Measurements from ENCODE around the gene RBKS. TPM values are rescaled to one million over a fixed set of nuclear protein-coding genes. Genes with fewer than 3 reads are reported as not detected.

Gene RBKS
- total and polyA plus RNA-seq, 5 donors from 2014 or later = 3.7 to 25.3 (median 4.0) TPM

GRCh38 chr2:27736031-27736889 is 153.9 kb downstream of the RBKS start:
- ATAC-seq (ENCODE audit: low read depth in 2 of 2) = no peak

GRCh38 chr2:27735263-27735904 is 154.8 kb downstream of the RBKS start:
- Mint-ChIP-seq H3K36me3 (no peaks in the 10 kb centered on the region), H3K4me3 (peak overlapping the region; percentile 55 to 86 (median 69)), H3K4me1 (peaks cover 0 to 14% (median 7%) of the 10 kb centered on the region in 4 donors), H3K27me3 (no peaks in the 10 kb centered on the region), H3K27ac (peak overlapping the region in 2 of 3 donors; percentile 31 to 86), H3K9me3 (peaks cover 0 to 1% (median 0%) of the 10 kb centered on the region in 7 donors)
- Histone ChIP-seq H3K27me3 (ENCODE audit: control insufficient read depth, insufficient read depth, low read length) (no peaks in the 10 kb centered on the region), H3K9me3 (ENCODE audit: control insufficient read depth in 2 of 2, low read length in 2 of 2) (no peaks in the 10 kb centered on the region), H3K4me1 (ENCODE audit: control insufficient read depth, insufficient read depth, low read length, poor library complexity, severe bottlenecking) (peaks cover 11% of the 10 kb centered on the region), H3K4me3 (ENCODE audit: low read depth, low read length) (peak overlapping the region; percentile 41), H3K36me3 (ENCODE audit: control insufficient read depth, insufficient read depth, low read length) (no peaks in the 10 kb centered on the region), H3K27ac (ENCODE audit: insufficient read depth, low read length, poor library complexity, severe bottlenecking) (no peak overlapping the region)
- peak; percentile 10 to 56 (median 27) for DNase-seq
- peak; percentile 74 to 79 for ATAC-seq (ENCODE audit: low read depth in 2 of 2)

More at GRCh38 chr2:27736031-27736889, 153.9 kb downstream of the RBKS start:
- no peaks in the 10 kb centered on the region for H3K36me3 Mint-ChIP-seq
- peaks cover 0 to 14% (median 7%) of the 10 kb centered on the region in 4 donors for H3K4me1 Mint-ChIP-seq
- H3K4me3 ChIP-seq (ENCODE audit: low read depth, low read length) = peak overlapping the region; percentile 41
- H3K9me3 Mint-ChIP-seq = peaks cover 0 to 1% (median 0%) of the 10 kb centered on the region in 7 donors
- no peak for DNase-seq
- peak overlapping the region; percentile 22 to 72 (median 58) for H3K4me3 Mint-ChIP-seq
- H3K27ac Mint-ChIP-seq = peak overlapping the region in 2 of 3 donors; percentile 18 to 70
- no peak overlapping the region for H3K27ac ChIP-seq (ENCODE audit: insufficient read depth, low read length, poor library complexity, severe bottlenecking)
- peaks cover 11% of the 10 kb centered on the region for H3K4me1 ChIP-seq (ENCODE audit: control insufficient read depth, insufficient read depth, low read length, poor library complexity, severe bottlenecking)
- no peaks in the 10 kb centered on the region for H3K9me3 ChIP-seq (ENCODE audit: control insufficient read depth in 2 of 2, low read length in 2 of 2)
- H3K36me3 ChIP-seq (ENCODE audit: control insufficient read depth, insufficient read depth, low read length) = no peaks in the 10 kb centered on the region
- H3K27me3 Mint-ChIP-seq = peaks cover 5% of the 10 kb centered on the region
- H3K27me3 ChIP-seq (ENCODE audit: control insufficient read depth, insufficient read depth, low read length) = no peaks in the 10 kb centered on the region

GRCh38 chr2:27734305-27734704 is 155.9 kb downstream of the RBKS start:
- DNase-seq (no peak), ATAC-seq (ENCODE audit: low read depth in 2 of 2) (no peak)
- H3K4me3 ChIP-seq (ENCODE audit: low read depth, low read length) = no peak overlapping the region
- Mint-ChIP-seq H3K36me3 (no peaks in the 10 kb centered on the region), H3K9me3 (peaks cover 0 to 1% (median 0%) of the 10 kb centered on the region in 7 donors), H3K27ac (peak overlapping the region in 1 of 3 donors; percentile 86), H3K4me1 (peaks cover 0 to 17% (median 7%) of the 10 kb centered on the region in 4 donors), H3K4me3 (peak overlapping the region; percentile 6 to 66 (median 42)), H3K27me3 (no peaks in the 10 kb centered on the region)
- peaks cover 11% of the 10 kb centered on the region for H3K4me1 ChIP-seq (ENCODE audit: control insufficient read depth, insufficient read depth, low read length, poor library complexity, severe bottlenecking)
- H3K27ac ChIP-seq (ENCODE audit: insufficient read depth, low read length, poor library complexity, severe bottlenecking) = no peak overlapping the region
- H3K36me3 ChIP-seq (ENCODE audit: control insufficient read depth, insufficient read depth, low read length) = no peaks in the 10 kb centered on the region
- H3K9me3 ChIP-seq (ENCODE audit: control insufficient read depth in 2 of 2, low read length in 2 of 2) = no peaks in the 10 kb centered on the region
- no peaks in the 10 kb centered on the region for H3K27me3 ChIP-seq (ENCODE audit: control insufficient read depth, insufficient read depth, low read length)

Other genes with a start within 250 kb of the RBKS start
- 51.4 TPM for gene SUPT7L, start 226.8 kb downstream of the RBKS start, total RNA-seq
- gene SUPT7L, start 226.8 kb downstream of the RBKS start, polyA plus RNA-seq = 10 to 100 TPM; 18.3 to 23.9 (median 20.9) TPM
- gene SLC4A1AP, start 226.5 kb downstream of the RBKS start, total RNA-seq = 20.8 TPM
- 10 to 100 TPM; 25.2 to 28.3 (median 26.7) TPM for gene SLC4A1AP, start 226.5 kb downstream of the RBKS start, polyA plus RNA-seq
- gene MRPL33, start 118.7 kb downstream of the RBKS start, total RNA-seq = 27.6 TPM
- gene MRPL33, start 118.7 kb downstream of the RBKS start, polyA plus RNA-seq = 100 to 1,000 TPM; 196 to 255 (median 249) TPM
- gene BABAM2, start 342 bp upstream of the RBKS start, total RNA-seq = 42.9 TPM
- 10 to 100 TPM; 53.9 to 70.0 (median 58.8) TPM for gene BABAM2, start 342 bp upstream of the RBKS start, polyA plus RNA-seq

All from CD4-positive, CD25-positive, alpha-beta regulatory T cell (primary cell).